Activated CD4-positive, alpha-beta T cell treated with anti-CD3 and anti-CD28 coated beads, Interleukin-2, Interleukin-6, amounts not matched to agents 100 ng/mL and 50 ng/mL, durations not matched to agents 16 hours and 8 hours (primary cell): ENCODE results near the gene TTYH1.
"Not testable (repeated sequence)": the region's sequence is repeated elsewhere in the genome, so short reads cannot be mapped to it uniquely, and the experiment has no call there.

ENCODE experiments used
- DNase-seq: peaks from one replicate; pipeline ENCODE4 v3.0.0-alpha.2; 2020

The TTYH1 gene

GRCh38 chr19:54446349-54446748 is 31.1 kb downstream of the TTYH1 start:
- not testable (repeated sequence) for DNase-seq

GRCh38 chr19:54448040-54448773 is 32.9 kb downstream of the TTYH1 start:
- DNase-seq = peak; percentile 41

GRCh38 chr19:54448774-54449700 is 33.8 kb downstream of the TTYH1 start, which contains the start of gene LENG8:
Gene LENG8 (plus strand): TSS chr19:54449199. CDS start chr19:54451345, 2,146 bp downstream.
- peak; percentile 98 for DNase-seq

DNA sequence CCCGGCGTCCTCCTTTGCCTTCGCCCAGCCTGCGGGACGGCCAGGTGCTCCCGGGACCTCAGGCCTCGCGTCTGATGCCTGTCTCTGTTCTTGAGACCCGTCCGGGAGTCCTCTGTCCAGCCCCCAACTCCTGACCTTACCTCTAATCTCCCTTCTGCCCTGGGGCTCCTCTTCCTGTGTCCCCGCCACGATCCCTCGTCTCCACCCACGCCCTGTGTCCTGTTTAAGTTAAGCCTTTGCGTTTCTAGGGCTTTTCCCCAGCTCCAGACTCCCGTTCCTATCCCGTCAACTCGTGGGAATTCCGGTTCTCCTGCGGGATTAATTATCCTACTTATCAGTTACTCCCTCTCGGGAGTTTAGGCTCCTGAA is 34.4 kb downstream of the TTYH1 start:
- DNase-seq = no peak

- no peak for DNase-seq
Observed at GRCh38 chr19:54451331-54451871, 36.1 kb downstream of the TTYH1 start.

DNA sequence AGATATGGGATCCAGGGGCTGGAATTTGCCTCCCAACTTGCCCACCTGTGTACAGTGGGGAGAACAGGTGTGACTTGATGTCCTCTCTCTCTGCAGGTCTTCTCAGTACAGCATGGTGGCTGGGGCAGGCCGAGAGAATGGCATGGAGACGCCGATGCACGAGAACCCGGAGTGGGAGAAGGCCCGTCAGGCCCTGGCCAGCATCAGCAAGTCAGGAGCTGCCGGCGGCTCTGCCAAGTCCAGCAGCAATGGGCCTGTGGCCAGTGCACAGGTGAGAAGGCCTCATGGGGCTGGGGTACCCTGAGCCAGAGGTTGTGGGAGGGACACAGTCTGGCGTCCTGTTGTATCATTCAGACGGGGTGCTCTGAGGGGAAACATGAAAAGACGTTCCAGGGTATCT is 36.7 kb downstream of the TTYH1 start:
- DNase-seq = no peak

DNA sequence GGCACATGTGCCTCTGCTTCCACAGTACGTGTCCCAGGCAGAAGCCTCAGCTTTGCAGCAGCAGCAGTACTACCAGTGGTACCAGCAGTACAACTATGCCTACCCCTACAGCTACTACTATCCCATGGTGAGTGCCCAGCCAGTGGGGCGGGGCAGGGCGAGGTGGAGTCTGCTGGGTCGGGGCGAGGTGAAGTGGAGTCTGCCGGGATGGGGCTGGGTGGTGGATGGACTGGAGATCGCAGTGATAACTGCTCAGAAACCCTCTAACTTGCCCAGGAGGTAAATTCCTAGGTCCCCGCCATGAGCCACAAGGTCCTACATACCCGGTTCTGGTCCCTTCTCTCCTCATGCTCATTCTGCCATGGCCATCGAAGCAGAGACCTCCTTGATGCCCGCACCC is 37.4 kb downstream of the TTYH1 start:
- DNase-seq = no peak

- no peak for DNase-seq
Observed at GRCh38 chr19:54453921-54454780, 38.9 kb downstream of the TTYH1 start.

GRCh38 chr19:54454781-54455675 is 39.8 kb downstream of the TTYH1 start:
- DNase-seq = no peak

DNA sequence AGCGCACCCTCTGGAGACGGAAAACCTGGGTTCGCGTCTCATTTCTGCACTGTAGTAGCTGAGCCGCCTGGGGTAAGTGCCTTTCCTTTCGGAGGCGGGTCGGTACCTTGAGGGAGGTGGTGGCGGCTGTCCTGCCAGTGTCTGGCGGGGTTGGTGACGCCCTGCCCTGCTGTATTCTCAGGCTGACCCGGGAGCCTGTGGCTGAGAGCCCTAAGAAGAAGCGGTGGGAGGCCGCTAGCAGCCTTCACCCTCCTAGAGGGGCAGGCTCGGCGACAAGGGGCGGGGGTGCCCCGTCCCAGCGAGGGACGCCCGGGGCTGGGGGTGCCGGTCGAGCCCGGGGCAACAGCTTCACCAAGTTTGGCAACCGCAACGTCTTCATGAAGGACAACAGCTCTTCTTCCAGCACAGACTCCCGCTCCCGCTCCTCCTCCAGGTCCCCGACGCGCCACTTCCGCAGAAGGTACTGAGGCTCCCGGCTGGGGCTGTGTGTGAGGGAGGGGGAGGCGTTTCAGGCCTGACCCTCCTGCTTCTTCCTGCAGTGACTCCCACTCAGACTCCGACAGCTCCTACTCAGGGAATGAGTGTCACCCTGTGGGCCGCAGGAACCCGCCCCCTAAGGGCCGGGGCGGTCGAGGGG is 40.6 kb downstream of the TTYH1 start:
- no peak for DNase-seq

DNA sequence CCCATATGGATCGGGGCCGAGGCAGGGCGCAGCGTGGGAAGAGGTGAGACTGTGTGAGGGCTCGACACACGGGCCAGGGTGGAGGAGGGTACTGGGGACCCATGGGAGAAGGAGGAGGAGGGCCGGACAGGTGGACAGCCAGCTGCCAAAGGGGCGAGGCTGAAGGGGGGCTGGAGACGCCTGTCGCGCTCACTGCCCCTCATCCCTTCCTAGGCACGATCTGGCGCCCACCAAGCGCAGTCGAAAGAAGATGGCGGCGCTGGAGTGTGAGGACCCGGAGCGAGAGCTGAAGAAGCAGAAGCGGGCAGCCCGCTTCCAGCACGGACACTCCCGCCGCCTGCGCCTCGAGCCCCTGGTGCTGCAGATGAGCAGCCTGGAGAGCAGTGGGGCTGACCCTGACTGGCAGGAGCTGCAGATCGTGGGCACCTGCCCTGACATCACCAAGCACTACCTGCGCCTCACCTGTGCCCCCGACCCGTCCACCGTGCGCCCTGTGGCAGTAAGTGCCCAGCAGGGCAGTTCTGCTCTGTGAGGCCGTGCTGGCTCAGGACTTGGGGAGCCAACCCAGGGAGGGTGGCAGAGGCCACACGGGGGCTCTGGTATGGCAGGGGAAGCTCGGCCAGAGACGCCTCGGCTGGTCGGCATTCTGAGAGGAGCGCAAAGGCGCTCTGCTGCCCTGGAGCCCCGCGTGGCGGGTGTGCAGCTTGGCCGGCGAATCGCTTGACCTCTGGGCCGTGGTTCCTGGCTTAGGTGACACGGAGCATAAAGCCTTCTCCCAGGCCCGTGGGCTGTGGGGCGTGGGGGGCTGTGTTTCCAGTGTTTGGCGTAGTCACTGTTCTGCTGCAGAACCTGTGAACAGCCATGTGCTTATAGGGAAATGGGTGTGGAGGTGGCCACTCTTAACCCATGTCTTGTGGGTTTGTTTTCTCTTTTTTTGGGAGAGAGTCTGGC is 41.4 kb downstream of the TTYH1 start:
- DNase-seq = no peak

DNA sequence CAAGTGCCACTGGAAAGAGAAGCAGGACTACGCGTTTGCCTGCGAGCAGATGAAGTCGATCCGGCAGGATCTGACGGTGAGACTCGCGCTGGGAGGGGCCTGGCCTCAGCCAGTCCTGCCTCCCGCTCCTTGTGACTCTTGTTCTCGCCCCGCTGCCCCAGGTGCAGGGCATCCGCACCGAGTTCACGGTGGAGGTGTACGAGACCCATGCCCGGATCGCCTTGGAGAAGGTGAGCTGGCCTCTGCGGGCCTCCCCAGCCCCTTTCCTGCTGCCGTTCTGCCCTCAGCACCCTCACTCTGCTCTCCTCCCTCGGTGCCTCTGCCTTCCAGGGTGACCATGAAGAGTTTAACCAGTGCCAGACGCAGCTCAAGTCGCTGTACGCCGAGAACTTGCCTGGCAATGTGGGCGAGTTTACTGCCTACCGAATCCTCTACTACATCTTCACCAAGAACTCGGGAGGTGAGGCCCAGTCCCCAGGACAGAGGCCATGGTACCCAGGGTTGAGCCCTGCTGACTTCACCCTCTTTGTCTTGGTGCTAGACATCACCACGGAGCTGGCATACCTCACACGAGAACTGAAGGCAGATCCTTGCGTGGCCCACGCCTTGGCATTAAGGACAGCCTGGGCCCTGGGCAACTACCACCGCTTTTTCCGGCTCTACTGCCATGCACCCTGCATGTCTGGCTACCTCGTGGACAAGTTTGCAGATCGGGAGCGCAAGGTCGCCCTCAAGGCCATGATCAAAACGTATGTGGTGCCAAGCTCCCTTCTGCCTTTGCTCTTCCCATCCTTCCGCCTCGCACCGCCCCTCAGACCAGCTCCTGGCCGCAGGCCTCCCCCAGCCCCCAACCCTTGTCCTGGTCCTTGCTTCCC is 42.7 kb downstream of the TTYH1 start:
- DNase-seq = no peak

- no peak for DNase-seq
Observed at GRCh38 chr19:54458648-54459281, 43.5 kb downstream of the TTYH1 start.

GRCh38 chr19:54459282-54460229 is 44.3 kb downstream of the TTYH1 start:
- no peak for DNase-seq

DNA sequence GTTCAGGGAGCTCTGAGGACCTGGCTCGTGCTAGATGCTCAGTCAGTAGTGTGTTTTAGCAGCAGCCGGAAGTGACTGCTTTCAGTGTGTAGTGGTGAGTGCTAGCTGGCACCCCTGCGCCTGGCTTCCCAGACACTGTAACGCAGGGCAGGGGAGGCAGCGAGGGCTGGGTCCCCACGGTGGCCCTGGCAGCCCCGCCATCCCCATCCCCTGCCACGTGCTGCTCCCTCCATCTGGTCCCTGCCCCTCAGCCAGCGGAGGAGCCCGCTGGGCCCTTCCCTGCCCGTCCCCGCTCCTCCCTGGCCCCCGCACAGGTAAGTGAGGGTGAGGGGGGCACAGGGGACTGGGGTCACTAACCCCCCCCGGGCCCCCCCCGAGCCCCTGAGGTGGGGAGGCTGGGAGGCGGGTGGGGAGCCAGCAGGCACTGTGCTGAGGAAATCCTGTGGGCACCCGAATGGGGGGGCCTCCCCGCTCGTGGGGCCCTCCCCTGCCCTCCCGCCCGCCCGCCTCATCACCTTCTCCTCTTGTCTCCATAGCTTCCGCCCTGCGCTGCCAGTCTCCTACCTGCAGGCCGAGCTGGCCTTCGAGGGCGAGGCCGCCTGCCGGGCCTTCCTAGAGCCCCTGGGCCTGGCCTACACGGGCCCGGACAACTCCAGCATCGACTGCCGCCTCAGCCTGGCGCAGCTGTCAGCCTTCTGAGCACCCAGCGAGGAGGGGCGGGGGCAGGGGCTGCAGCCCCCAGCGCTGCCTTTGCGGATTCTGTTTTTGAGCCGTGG is 45.2 kb downstream of the TTYH1 start:
- DNase-seq = no peak

- DNase-seq = no peak
Observed at GRCh38 chr19:54461210-54461609, 45.9 kb downstream of the TTYH1 start.
